Measurements from ENCODE around the gene AMOTL1. TPM values are rescaled to one million over a fixed set of nuclear protein-coding genes. Genes with fewer than 3 reads are reported as not detected.
"Not testable (repeated sequence)": the region's sequence is repeated elsewhere in the genome, so short reads cannot be mapped to it uniquely, and the experiment has no call there.

The AMOTL1 gene
- polyA plus RNA-seq, 1 experiment = 43.7 TPM

- Histone ChIP-seq H3K27ac (ENCODE audit: low read depth, low read length) (peak overlapping the region; percentile 69), H3K4me3 (ENCODE audit: low read depth, low read length) (no peak overlapping the region), H3K9me3 (ENCODE audit: control insufficient read depth, insufficient read depth, low read length) (no peaks in the 10 kb centered on the region), H3K27me3 (ENCODE audit: control insufficient read depth, insufficient read depth, low read length) (no peaks in the 10 kb centered on the region)
- TF ChIP-seq CTCF (IDR thresholded peaks at IDR 0.05; ENCODE audit: low read depth, low read length) = no peak
- ChIA-PET POLR2A (interaction anchor here (0.9 to 1.4 kb wide), 2 partner anchors 13 to 16 kb away, joined by 3 to 4 read pairs; no protein-coding TSS in a partner anchor), CTCF (interaction anchor here (0.8 to 4.1 kb wide), 5 partner anchors 13 to 307 kb away, joined by 3 to 19 read pairs (median 9); no protein-coding TSS in a partner anchor)
- DNase-seq (ENCODE audit: low read depth, low spot score) = peak; percentile 61
These were observed 142.6 kb downstream of the AMOTL1 start for GRCh38 chr11:94910779-94911178.

DNA sequence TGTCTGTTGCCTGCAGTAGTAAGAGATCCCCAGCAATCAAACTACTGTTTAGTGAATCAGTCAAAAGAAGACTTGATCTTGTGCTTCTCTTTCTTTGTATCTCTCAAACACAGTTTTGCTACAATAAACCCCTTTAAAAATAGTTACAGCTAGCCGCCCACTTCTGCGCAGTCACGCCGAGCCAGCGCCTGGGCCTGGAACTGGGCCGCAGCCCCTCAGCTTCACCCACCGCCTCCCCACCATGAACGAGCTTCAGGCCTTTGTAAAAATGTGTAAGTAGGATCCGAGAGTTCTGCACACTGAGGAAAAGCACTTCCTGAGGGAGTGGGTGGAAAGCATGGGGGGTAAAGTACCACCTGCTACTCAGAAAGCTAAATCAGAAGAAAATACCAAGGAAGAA, 144.7 kb downstream of the AMOTL1 start:
- no peak overlapping the region for H3K4me3 ChIP-seq (ENCODE audit: low read depth, low read length)
- CTCF ChIA-PET = interaction anchor here (0.5 to 4.1 kb wide), 3 partner anchors 15 to 128 kb away, joined by 3 to 19 read pairs (median 17); no protein-coding TSS in a partner anchor
- no peak for DNase-seq (ENCODE audit: low read depth, low spot score)
- no peaks in the 10 kb centered on the region for H3K9me3 ChIP-seq (ENCODE audit: control insufficient read depth, insufficient read depth, low read length)
- no peak overlapping the region for H3K27ac ChIP-seq (ENCODE audit: low read depth, low read length)
- TF ChIP-seq CTCF (IDR thresholded peaks at IDR 0.05; ENCODE audit: low read depth, low read length) = no peak
- H3K27me3 ChIP-seq (ENCODE audit: control insufficient read depth, insufficient read depth, low read length) = no peaks in the 10 kb centered on the region
- POLR2A ChIA-PET = interaction anchor here (0.7 kb wide), 1 partner anchor 173 kb away, joined by 3 read pairs; no protein-coding TSS in a partner anchor

DNA sequence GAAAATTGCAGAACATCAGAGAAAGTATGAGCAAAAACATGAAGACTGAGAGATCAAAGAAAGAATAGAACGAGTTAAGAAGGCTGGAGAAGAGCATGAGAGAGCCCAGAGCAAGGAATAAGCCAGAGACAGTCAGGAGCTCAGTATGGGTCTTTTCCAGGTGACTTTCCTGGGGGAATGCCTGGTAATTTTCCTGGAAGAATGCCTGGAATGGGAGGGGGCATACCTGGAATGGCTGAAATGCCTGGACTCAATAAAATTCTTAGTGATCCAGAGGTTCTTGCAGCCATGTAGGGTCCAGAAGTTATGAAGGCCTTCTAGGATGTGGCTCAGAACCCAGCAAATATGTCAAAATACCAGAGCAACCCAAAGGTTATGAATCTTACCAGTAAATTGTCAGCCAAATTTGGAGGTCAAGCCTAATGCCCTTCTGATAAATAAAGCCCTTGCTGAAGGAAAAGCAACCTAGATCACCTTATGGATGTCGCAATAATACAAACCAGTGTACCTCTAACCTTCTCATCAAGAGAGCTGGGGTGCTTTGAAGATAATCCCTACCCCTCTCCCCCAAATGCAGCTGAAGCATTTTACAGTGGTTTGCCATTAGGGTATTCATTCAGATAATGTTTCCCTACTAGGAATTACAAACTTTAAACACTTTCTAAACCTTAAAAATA, 145.7 kb downstream of the AMOTL1 start:
- CTCF ChIA-PET = interaction anchor here (4.1 kb wide), 1 partner anchor 54 kb away, joined by 17 read pairs; no protein-coding TSS in a partner anchor
- POLR2A ChIA-PET; H3K4me3 ChIP-seq (ENCODE audit: low read depth, low read length); DNase-seq (ENCODE audit: low read depth, low spot score); H3K27me3 ChIP-seq (ENCODE audit: control insufficient read depth, insufficient read depth, low read length); H3K27ac ChIP-seq (ENCODE audit: low read depth, low read length); H3K9me3 ChIP-seq (ENCODE audit: control insufficient read depth, insufficient read depth, low read length): not testable (repeated sequence)

GRCh38 chr11:94920311-94920710, 152.2 kb downstream of the AMOTL1 start:
- no peak for TF ChIP-seq CTCF (IDR thresholded peaks at IDR 0.05; ENCODE audit: low read depth, low read length)
- no peak for DNase-seq (ENCODE audit: low read depth, low spot score)
- ChIA-PET CTCF (no interaction called here), POLR2A (no interaction called here)
- no peak overlapping the region for H3K27ac ChIP-seq (ENCODE audit: low read depth, low read length)
- H3K9me3 ChIP-seq (ENCODE audit: control insufficient read depth, insufficient read depth, low read length) = no peaks in the 10 kb centered on the region
- H3K27me3 ChIP-seq (ENCODE audit: control insufficient read depth, insufficient read depth, low read length) = no peaks in the 10 kb centered on the region
- no peak overlapping the region for H3K4me3 ChIP-seq (ENCODE audit: low read depth, low read length)

DNA sequence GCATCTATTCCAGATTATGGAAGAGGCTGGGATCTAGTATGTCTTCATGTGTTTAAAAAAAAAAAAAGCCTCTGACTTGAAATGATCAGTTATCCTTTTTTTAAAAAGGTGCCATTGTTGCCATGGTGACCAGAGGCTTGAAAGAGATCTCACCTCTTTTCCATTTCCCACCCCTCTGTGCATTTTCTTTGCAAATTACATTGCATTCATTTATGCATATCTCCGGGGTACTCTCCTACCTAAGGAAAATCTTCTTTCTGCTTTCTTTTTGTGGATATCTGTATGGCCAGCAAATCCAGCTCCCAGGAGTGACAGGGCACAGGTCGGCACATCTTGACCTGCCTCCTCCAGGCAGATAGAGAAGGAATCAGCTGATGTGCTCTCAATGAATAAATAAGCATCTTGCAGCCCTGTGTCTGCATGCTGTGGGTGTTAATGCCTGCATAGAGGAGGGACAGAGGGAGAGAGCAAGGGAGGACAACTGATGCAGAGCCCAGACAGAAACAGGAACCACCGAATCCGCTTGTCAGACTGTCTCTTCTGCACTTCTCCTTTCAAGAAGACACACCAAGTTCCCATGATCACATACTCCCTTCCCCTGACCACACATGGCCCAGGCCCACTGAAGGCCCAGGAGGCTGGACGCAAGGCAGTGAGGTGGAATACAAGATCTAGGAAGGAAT, 154.3 kb downstream of the AMOTL1 start:
- Histone ChIP-seq H3K27me3 (ENCODE audit: control insufficient read depth, insufficient read depth, low read length) (no peaks in the 10 kb centered on the region), H3K27ac (ENCODE audit: low read depth, low read length) (no peak overlapping the region), H3K9me3 (ENCODE audit: control insufficient read depth, insufficient read depth, low read length) (no peaks in the 10 kb centered on the region), H3K4me3 (ENCODE audit: low read depth, low read length) (no peak overlapping the region)
- TF ChIP-seq CTCF (IDR thresholded peaks at IDR 0.05; ENCODE audit: low read depth, low read length) = no peak
- ChIA-PET POLR2A (no interaction called here), CTCF (interaction anchor here (1.0 to 2.9 kb wide), 2 partner anchors 25 to 299 kb away, joined by 3 to 10 read pairs; no protein-coding TSS in a partner anchor)
- DNase-seq (ENCODE audit: low read depth, low spot score) = no peak

Measured in AG04450 (cell line).